HG03064 (cell line): ENCODE results near the gene WDR72.
"Not testable (repeated sequence)": the region's sequence is repeated elsewhere in the genome, so short reads cannot be mapped to it uniquely, and the experiment has no call there.

Experiments
- ATAC-seq: cut with Tn5 transposase; IDR thresholded peaks from one replicate; pipeline ENCODE4 v1.9.1; 2021; ENCODE audit warnings: low read depth; ENCODE audit not compliant: unreplicated experiment

The WDR72 gene

DNA sequence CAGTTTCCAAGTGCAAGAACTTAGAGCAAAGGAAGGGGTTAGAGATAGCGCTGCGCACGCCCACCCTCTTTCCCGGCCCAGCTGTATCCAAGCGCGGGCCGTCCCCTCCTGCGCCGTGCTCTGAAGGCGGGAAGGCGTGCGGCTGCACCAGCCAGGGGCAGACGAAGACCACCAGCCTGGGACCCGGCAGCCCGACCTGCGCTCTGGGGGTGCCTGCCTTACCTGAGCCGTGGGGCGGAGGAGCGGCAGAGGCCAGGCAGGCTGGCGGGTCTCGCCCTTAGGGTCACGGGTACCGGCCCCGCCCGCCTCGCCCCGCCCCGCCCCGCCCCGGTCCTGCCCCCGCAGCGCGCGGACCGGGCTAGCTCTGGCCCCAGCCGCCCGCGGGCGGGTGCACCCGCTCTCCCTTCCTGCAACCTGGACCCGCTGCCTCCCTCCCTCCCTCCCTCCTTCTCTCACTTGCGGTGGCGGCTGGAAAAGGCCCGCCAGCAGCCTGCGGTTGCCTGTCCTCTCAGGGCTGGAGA lies at the start of gene WDR72:
WDR72 (minus strand) TSS at position 253 of the 521 bp plus-strand sequence. CDS start 26,514 bp downstream, outside the sequence.
- ATAC-seq: no peak

GRCh38 chr15:53808058-53808706 lies 48.7 kb upstream of the WDR72 start:
- no peak for ATAC-seq

DNA sequence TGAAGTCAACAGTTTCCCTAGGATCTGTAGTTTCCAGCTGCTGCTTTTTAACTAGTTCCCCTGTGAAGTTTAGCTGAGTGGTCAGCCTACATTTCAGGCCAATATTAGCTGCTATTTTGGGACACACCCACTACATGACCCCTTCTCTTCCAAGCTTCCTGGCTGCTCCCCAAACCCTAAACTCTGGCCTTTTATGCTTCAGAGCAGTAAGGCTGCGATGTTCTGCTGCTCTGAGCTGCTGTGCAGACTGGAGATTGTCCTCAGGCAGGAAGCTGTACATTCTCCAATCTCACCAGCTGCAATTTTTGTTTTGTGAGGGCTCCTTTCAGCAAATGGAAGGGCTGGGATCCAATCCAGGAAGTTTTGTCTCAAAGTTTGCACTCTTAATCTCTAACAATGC lies 48.0 kb upstream of the WDR72 start:
- ATAC-seq: no peak

- no peak for ATAC-seq
These were observed 43.2 kb upstream of the WDR72 start for GRCh38 chr15:53802672-53803071.

- ATAC-seq: no peak
These were observed 32.1 kb upstream of the WDR72 start for GRCh38 chr15:53791581-53791980.

DNA sequence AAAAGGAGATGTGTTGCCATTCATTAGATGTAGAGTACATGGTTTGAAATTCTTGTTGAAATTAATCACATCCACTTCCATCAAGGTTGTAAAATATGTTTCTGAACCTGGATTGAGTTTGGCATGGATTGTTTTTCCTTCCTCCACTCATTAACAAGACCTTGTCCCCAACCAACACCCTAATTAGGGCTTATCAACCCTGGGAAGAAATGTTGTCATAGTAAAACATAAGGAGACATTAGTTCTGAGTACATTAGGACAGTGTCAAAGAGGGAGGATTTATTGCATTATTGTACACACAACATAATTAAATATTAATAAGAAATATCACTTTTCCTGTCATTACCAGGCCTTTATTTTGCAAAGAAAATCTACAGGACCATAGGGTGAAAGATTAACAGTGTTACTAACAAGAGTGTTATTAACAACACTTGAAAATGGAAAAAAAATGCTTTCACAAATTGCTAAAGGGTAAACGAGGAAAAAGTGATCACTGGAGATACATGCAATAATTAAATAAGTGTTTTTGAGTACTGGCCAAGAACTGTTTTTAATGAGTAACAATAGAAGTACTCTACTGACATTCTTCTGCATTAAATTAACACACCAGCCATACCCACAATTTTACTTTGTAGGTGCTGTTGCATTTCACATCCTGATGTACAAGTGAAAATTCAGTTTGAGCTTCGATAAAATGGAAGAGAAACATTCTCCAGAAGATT lies 30.4 kb upstream of the WDR72 start:
- ATAC-seq: no peak

- no peak for ATAC-seq
These were observed 26.9 kb upstream of the WDR72 start for GRCh38 chr15:53786401-53786800.

- ATAC-seq: not testable (repeated sequence)
These were observed 25.8 kb upstream of the WDR72 start for GRCh38 chr15:53785241-53785640.

DNA sequence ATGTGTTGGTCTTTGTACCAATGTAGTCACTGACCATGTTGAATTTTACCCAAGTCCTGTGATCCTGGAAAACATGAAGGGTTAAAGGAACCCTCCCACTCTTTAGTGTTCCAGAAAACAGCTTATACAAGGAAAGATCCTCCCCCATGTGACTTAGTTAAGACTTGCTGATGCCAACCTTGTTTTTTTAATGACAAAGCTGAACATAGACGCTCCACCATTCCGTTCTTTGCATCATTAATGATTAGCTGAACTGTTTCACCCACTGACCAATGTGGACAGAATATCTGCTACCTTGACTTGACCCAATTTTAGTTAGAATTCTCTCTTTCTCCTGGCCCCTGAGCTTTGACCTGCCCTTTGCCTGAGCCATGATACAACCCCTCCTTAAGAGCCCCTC lies 3.5 kb upstream of the WDR72 start:
- ATAC-seq: no peak

- ATAC-seq: no peak
These were observed 1.1 kb downstream of the WDR72 start for GRCh38 chr15:53758412-53758811.

DNA sequence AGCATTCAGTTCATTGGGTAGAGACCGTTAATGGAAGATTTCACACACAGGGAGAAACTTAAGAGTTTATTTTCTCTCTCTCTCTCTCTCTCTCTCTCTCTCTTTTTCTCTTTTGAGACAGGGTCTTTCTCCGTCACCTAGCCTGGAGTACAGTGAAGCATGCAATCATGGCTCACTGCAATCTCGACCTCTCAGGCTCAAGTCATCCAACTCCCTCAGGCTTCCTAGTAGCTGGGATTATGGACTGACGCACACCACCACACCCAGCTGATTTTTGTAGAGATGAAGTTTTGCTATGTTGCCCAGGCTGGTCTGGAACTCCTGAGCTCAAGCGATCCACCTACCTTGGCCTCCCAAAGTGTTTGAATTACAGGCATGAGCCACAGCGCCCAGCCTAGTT lies 1.6 kb downstream of the WDR72 start:
- no peak for ATAC-seq

DNA sequence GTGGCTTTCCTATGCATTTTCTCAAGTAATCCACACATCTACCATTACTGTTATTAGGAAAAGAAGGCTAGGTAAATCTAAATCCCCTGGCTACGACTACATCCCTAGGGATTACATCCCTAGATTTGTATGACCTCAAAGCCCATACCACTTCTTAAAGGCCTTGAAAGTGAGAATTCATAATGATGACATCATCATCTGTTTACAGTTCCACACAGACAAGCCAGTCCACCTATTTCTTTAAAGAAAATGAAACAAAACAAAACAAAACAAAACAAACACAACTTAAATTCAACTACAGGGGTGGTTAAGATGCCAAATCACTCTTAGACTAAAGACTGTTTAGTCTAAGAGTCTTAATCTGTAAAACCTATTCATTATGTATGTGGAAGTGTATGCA lies 5.7 kb downstream of the WDR72 start:
- ATAC-seq: no peak

DNA sequence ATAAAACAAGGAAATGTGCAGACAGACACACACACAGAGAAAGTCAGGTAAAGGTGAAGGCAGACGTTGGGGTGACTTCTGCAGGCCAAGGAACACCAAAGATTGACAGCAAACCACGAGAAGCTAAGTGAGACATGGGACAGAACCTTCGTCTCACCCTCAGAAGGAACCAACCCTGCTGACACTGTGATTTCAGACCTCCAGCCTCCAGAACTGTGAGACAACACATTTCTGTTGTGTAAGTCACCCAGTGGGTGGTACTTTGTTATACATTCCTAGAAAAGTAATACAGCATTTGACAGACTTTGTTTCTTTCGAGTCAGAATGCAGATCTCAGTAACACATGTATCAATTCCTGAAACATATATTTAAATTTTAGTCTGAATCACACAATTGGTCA lies 7.1 kb downstream of the WDR72 start:
- ATAC-seq: no peak

DNA sequence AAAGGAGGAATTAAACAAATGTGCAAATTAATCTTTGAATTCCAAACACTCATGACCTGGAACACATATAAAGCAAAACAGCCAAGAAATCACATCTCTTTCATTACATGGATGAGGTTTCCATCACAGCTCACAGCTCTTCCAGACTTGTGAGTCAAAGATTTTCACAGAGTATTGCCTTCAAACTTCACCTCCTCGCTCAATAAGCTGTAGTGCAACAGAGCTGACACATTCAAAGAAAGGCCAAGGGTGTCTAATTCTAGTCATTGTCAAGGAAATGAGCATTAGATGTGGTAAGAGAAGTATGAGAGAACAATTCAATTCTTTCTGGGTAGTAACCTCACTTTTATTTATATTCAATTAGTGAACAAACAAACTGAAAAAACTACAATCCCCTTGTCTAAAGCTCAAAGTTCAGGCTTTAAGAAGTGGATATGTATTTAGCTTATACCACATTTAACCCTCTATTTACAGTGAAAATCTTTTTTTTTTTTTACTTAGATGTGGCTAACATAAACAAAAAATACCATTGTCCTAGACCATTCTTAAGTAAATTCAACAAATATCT lies 11.9 kb downstream of the WDR72 start:
- no peak for ATAC-seq

GRCh38 chr15:53746101-53746500 lies 13.4 kb downstream of the WDR72 start:
- no peak for ATAC-seq

GRCh38 chr15:53739651-53740050 lies 19.8 kb downstream of the WDR72 start:
- ATAC-seq: no peak

DNA sequence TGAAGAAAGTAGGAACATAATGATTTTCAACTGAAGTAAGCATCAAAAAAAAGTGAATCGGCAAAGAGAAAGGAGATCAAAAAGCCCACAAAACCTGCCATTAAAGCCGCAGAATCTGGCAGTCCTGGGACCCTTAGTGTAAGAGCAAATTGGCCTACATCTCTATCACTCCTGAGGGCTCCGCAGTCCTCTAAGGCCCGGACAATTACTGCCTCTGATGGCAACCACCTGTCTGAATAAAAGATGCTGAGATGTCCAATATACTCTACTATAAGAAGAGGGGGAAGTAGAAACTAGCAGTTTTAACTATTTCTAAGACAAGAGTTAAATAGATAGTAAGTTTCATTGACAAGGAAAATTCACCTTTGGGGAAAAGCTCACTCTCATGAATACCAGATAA lies 20.3 kb downstream of the WDR72 start:
- no peak for ATAC-seq

DNA sequence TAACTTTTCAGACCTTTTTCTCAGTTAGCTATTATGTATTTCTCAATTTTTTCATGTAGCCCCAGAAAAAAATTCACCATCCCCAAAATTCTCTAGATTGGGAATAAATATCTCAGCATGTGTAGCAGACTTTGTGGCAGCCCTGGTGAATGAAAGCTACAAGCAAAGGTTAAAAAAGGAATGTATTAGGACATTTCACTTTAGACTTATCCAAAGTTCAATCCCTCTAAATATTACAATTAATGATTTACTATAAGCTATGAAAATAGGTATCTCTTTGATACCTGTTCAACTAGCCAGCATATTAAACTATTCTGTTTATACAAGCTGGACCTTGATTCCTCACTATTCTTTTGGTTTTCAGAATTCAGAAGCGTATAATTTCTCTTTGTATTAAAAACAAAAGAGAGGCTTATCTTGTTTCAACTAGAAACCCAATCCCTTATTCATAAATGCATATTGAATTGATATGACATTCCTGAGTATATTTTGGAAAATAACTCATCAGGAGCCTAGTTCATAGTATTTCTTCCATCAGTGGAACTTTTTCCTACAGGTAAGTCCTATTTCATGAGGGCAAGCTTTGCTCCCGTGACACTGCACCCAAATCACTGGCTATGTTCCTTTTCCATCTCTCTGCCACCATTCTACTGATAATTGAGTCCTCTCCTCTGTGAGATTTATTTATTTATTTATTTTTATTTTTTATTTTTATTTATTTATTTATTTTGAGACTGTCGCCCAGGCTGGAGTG lies 38.0 kb downstream of the WDR72 start:
- ATAC-seq: no peak

GRCh38 chr15:53716909-53717876 lies 42.3 kb downstream of the WDR72 start:
- ATAC-seq: no peak

GRCh38 chr15:53713218-53713617 lies 46.2 kb downstream of the WDR72 start:
- ATAC-seq: no peak
